HCT116 (cell line): ENCODE measurements around the gene IL17RD. TPM values are rescaled to one million over a fixed set of nuclear protein-coding genes. Genes with fewer than 3 reads are reported as not detected.

Source experiments
- ATAC-seq: fragments of 200-7000 bp; cut with Tn5 transposase; 2 replicates; pipeline ENCODE4 v1.9.1; 2020; ENCODE audit warnings: mild to moderate bottlenecking, moderate library complexity
- BruUV-seq: library from RNA; stranded (reverse); fragments of 400-500 nt; replicated peaks from 2 replicates; lab custom pipeline; 2021; lab: Mats Ljungman, UMichigan
- CTCF ChIA-PET: fragments of 300-600 bp; sonication (Branson Sonifier 250); formaldehyde crosslinking; loops from one replicate; lab custom pipeline; 2021; ENCODE audit warnings: antibody characterized with exemption; lab: Charles Lee
- POLR2A ChIA-PET: fragments of 300-600, 350-600 bp; sonication (Branson Sonifier 250); formaldehyde crosslinking; loops from one replicate; lab custom pipeline; 2021; ENCODE audit warnings: antibody characterized with exemption; lab: Charles Lee
- RAD21 ChIA-PET, 2 experiments: fragments of 300-600 bp; sonication (Branson Sonifier 250); formaldehyde crosslinking; loops; one replicate each; lab custom pipeline; 2023; ENCODE audit warnings: low total read pairs in 2 of 2; ENCODE audit not compliant: uncharacterized antibody in 2 of 2, unreplicated experiment in 2 of 2, low non-redundant PET in 1 of 2; lab: Charles Lee
- DNase-seq: peaks from one replicate; pipeline ENCODE4 v3.0.0-alpha.2; 2010; ENCODE audit warnings: low read depth, low spot score
- H2AFZ ChIP-seq: fragments of 200-600 bp; shearing (Covaris generic), sonication (generic); 2 replicates; pipeline ENCODE4 v1.6.1; 2017; ENCODE audit warnings: low read depth, mixed run types, mixed read lengths, antibody characterized with exemption, low read length; ENCODE audit not compliant: poor library complexity, severe bottlenecking
- H3K27ac ChIP-seq: 2 replicates; pipeline ENCODE4 v1.5.1; 2012; ENCODE audit warnings: low read depth, low read length
- H3K27me3 ChIP-seq: fragments of 200-600 bp; sonication (generic); 2 replicates; pipeline ENCODE4 v1.6.1; 2016; ENCODE audit warnings: mixed run types, low read length, mixed read lengths; ENCODE audit not compliant: insufficient read depth
- H3K36me3 ChIP-seq, 2 experiments: fragments of 200-500 bp in 1 of 2; fragments of 200-600 bp in 1 of 2; sonication (Bioruptor generic) in 1 of 2; sonication (generic) in 1 of 2; 2 replicates each; pipeline versions ENCODE4 v1.5.1 to v1.6.1; 2014 to 2016; ENCODE audit warnings: low read length in 2 of 2, inconsistent platforms in 1 of 2, mixed read lengths in 1 of 2, mixed run types in 1 of 2; ENCODE audit not compliant: insufficient read depth in 2 of 2, control insufficient read depth in 1 of 2
- H3K4me1 ChIP-seq, 2 experiments: fragments of 200-600 bp in 1 of 2; sonication (generic) in 1 of 2; 2 replicates each; pipeline versions ENCODE4 v1.5.1 to v1.6.1; 2012 to 2017; ENCODE audit warnings: low read length in 2 of 2, inconsistent platforms in 1 of 2, mild to moderate bottlenecking in 1 of 2, mixed read lengths in 1 of 2, mixed run types in 1 of 2, moderate library complexity in 1 of 2; ENCODE audit not compliant: insufficient read depth in 2 of 2, control insufficient read depth in 1 of 2
- H3K4me2 ChIP-seq: fragments of 200-600 bp; sonication (generic); 2 replicates; pipeline ENCODE4 v1.6.1; 2017; ENCODE audit warnings: mixed run types, low read length, mixed read lengths
- H3K4me3 ChIP-seq, 2 experiments: fragments of 200-600 bp in 1 of 2; sonication (generic) in 1 of 2; replicated peaks in 1 of 2; 2 replicates each; pipeline ENCODE4 v1.5.1; 2011 to 2016; ENCODE audit warnings: low read length in 2 of 2, control low read depth in 1 of 2, low read depth in 1 of 2, mild to moderate bottlenecking in 1 of 2, mixed read lengths in 1 of 2, mixed run types in 1 of 2
- H3K79me2 ChIP-seq: fragments of 200-600 bp; sonication (generic); 2 replicates; pipeline ENCODE4 v1.6.1; 2017; ENCODE audit warnings: mild to moderate bottlenecking, mixed run types, low read length, moderate library complexity, mixed read lengths; ENCODE audit not compliant: insufficient read depth
- H3K9ac ChIP-seq: fragments of 200-600 bp; sonication (generic); 2 replicates; pipeline ENCODE4 v1.6.1; 2016; ENCODE audit warnings: low read length, mixed read lengths
- H3K9me2 ChIP-seq: fragments of 200-600 bp; sonication (generic), shearing (Covaris generic); 2 replicates; pipeline ENCODE4 v1.6.1; 2017; ENCODE audit warnings: mixed run types, mild to moderate bottlenecking, moderate library complexity; ENCODE audit not compliant: insufficient read depth
- H3K9me3 ChIP-seq, 2 experiments: fragments of 200-500 bp in 1 of 2; fragments of 200-600 bp in 1 of 2; sonication (Bioruptor generic) in 1 of 2; sonication (generic) in 1 of 2; 2 replicates each; pipeline ENCODE4 v1.6.1; 2014 to 2017; ENCODE audit warnings: low read length in 2 of 2, mixed read lengths in 2 of 2, inconsistent platforms in 1 of 2, low read depth in 1 of 2, mild to moderate bottlenecking in 1 of 2, mixed run types in 1 of 2, moderate library complexity in 1 of 2; ENCODE audit not compliant: control insufficient read depth in 1 of 2, insufficient read depth in 1 of 2
- H4K20me1 ChIP-seq: fragments of 200-600 bp; sonication (generic), shearing (Covaris generic); 2 replicates; pipeline ENCODE4 v1.6.1; 2017; ENCODE audit warnings: mixed run types, mild to moderate bottlenecking, moderate library complexity; ENCODE audit not compliant: insufficient read depth
- EGR1 ChIP-seq: IDR thresholded peaks from 2 replicates; pipeline ENCODE4 v1.6.1; 2012; ENCODE audit warnings: low read depth
- ELF1 ChIP-seq: IDR thresholded peaks from 2 replicates; pipeline ENCODE4 v1.6.1; 2012; ENCODE audit warnings: low read depth, borderline replicate concordance
- EZH2 ChIP-seq: fragments of 200-600 bp; sonication (generic); IDR thresholded peaks from 2 replicates; pipeline ENCODE4 v1.6.1; 2017; ENCODE audit warnings: antibody characterized with exemption, mixed run types
- EZH2phosphoT487 ChIP-seq: fragments of 200-600 bp; IDR thresholded peaks from 2 replicates; pipeline ENCODE4 v1.6.1; 2018; ENCODE audit warnings: antibody characterized with exemption, borderline replicate concordance
- FOSL1 ChIP-seq: IDR thresholded peaks from 2 replicates; pipeline ENCODE4 v1.6.1; 2012; ENCODE audit warnings: low read depth
- JUND ChIP-seq: IDR thresholded peaks from 2 replicates; pipeline ENCODE4 v1.6.1; 2012
- SP1 ChIP-seq: IDR thresholded peaks from 2 replicates; pipeline ENCODE4 v1.6.1; 2012; ENCODE audit warnings: low read depth
- SRF ChIP-seq: IDR thresholded peaks from 2 replicates; pipeline ENCODE4 v1.6.1; 2012; ENCODE audit warnings: low read depth
- ZFX ChIP-seq: fragments of 450-650 bp; IDR thresholded peaks from 2 replicates; pipeline ENCODE4 v1.6.1; 2017
- ZNF274 ChIP-seq: fragments of 200-500 bp; sonication (Bioruptor generic); IDR thresholded peaks from 2 replicates; pipeline ENCODE4 v1.6.1; 2014; ENCODE audit warnings: mild to moderate bottlenecking, low read depth, low read length, inconsistent platforms
- intact Hi-C: fragments of 100-400 bp; cut with micrococcal nuclease; formaldehyde crosslinking; loops from 2 replicates; pipeline ENCODE4 v1.10.0; 2022
- total RNA-seq: library from RNA; stranded (reverse); gene quantifications from one replicate; pipeline ENCODE4 v1.2.1, GENCODE V29; 2021; ENCODE audit not compliant: unreplicated experiment
- TF ChIP-seq, protein P1 (sequence below): IDR thresholded peaks from 2 replicates; pipeline ENCODE4 v1.6.1; 2012
- TF ChIP-seq, protein P2 (sequence below): IDR thresholded peaks from 2 replicates; pipeline ENCODE4 v1.6.1; 2012; ENCODE audit warnings: low read depth
- TF ChIP-seq, protein P3 (sequence below): IDR thresholded peaks from 2 replicates; pipeline ENCODE4 v1.6.1; 2012
- TF ChIP-seq, protein P4 (sequence below): IDR thresholded peaks from 2 replicates; pipeline ENCODE4 v1.6.1; 2011; ENCODE audit warnings: mild to moderate bottlenecking, low read length, moderate library complexity; ENCODE audit not compliant: insufficient replicate concordance; ENCODE audit errors: extremely low read depth

The IL17RD gene
- total RNA-seq, 1 experiment from 2014 or later: 12.3 TPM

DNA sequence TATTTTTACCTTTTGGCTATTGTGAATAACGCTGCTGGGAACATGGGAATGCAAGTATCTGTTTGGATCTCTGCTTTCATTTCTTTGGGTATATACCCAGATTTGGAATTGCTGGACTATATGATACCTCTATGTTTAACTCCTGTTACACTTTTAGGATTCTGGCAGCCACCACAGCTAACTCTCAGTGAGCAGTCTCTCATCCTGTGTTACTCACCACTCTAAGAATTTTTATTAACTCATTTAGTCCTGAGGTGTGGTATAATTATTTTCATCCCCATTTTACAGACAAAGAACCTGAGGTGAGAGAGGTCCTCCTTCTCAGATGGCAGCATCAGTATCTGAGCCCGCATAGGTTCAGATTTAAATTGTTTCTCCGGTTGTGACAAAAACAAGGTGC is 103.6 kb downstream of the IL17RD start:
- Histone ChIP-seq H3K9ac (peak overlapping the region; percentile 64), H3K36me3 (no peaks in the 10 kb centered on the region), H3K9me3 (no peaks in the 10 kb centered on the region), H3K27me3 (no peaks in the 10 kb centered on the region), H3K9me2 (no peaks in the 10 kb centered on the region), H4K20me1 (no peaks in the 10 kb centered on the region), H3K4me1 (peaks cover 58 to 90% of the 10 kb centered on the region in 2 experiments), H3K4me2 (peak overlapping the region; percentile 85), H3K79me2 (peaks cover 30% of the 10 kb centered on the region), H3K4me3 (peak overlapping the region in 1 of 2 experiments; percentile 54; a peak in 2 of 4 replicates), H3K27ac (peak overlapping the region; percentile 81), H2AFZ (no peak overlapping the region)
- intact Hi-C loops: loop anchor here (2.0 kb wide), 2 partner anchors 17 to 55 kb away; no protein-coding TSS in a partner anchor
- ChIA-PET POLR2A (no interaction called here), RAD21 (no interaction called here), CTCF (no interaction called here)
- DNase-seq: no peak
- no peak for TF ChIP-seq FOSL1
- TF ChIP-seq, protein P1, sequence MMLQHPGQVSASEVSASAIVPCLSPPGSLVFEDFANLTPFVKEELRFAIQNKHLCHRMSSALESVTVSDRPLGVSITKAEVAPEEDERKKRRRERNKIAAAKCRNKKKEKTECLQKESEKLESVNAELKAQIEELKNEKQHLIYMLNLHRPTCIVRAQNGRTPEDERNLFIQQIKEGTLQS: no peak
- TF ChIP-seq, protein P2, sequence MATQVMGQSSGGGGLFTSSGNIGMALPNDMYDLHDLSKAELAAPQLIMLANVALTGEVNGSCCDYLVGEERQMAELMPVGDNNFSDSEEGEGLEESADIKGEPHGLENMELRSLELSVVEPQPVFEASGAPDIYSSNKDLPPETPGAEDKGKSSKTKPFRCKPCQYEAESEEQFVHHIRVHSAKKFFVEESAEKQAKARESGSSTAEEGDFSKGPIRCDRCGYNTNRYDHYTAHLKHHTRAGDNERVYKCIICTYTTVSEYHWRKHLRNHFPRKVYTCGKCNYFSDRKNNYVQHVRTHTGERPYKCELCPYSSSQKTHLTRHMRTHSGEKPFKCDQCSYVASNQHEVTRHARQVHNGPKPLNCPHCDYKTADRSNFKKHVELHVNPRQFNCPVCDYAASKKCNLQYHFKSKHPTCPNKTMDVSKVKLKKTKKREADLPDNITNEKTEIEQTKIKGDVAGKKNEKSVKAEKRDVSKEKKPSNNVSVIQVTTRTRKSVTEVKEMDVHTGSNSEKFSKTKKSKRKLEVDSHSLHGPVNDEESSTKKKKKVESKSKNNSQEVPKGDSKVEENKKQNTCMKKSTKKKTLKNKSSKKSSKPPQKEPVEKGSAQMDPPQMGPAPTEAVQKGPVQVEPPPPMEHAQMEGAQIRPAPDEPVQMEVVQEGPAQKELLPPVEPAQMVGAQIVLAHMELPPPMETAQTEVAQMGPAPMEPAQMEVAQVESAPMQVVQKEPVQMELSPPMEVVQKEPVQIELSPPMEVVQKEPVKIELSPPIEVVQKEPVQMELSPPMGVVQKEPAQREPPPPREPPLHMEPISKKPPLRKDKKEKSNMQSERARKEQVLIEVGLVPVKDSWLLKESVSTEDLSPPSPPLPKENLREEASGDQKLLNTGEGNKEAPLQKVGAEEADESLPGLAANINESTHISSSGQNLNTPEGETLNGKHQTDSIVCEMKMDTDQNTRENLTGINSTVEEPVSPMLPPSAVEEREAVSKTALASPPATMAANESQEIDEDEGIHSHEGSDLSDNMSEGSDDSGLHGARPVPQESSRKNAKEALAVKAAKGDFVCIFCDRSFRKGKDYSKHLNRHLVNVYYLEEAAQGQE: no peak
- no peak for TF ChIP-seq ZNF274
- no peak for TF ChIP-seq EZH2phosphoT487
- no peak for TF ChIP-seq SRF
- no peak for TF ChIP-seq SP1
- no peak for TF ChIP-seq EZH2
- TF ChIP-seq, protein P3, sequence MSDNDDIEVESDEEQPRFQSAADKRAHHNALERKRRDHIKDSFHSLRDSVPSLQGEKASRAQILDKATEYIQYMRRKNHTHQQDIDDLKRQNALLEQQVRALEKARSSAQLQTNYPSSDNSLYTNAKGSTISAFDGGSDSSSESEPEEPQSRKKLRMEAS: no peak
- TF ChIP-seq EGR1: no peak
- no peak for TF ChIP-seq JUND
- TF ChIP-seq ZFX: no peak
- no peak for TF ChIP-seq ELF1
- TF ChIP-seq, protein P4, sequence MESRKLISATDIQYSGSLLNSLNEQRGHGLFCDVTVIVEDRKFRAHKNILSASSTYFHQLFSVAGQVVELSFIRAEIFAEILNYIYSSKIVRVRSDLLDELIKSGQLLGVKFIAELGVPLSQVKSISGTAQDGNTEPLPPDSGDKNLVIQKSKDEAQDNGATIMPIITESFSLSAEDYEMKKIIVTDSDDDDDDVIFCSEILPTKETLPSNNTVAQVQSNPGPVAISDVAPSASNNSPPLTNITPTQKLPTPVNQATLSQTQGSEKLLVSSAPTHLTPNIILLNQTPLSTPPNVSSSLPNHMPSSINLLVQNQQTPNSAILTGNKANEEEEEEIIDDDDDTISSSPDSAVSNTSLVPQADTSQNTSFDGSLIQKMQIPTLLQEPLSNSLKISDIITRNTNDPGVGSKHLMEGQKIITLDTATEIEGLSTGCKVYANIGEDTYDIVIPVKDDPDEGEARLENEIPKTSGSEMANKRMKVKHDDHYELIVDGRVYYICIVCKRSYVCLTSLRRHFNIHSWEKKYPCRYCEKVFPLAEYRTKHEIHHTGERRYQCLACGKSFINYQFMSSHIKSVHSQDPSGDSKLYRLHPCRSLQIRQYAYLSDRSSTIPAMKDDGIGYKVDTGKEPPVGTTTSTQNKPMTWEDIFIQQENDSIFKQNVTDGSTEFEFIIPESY: no peak
- no peak for ATAC-seq
- BruUV-seq: no TSS peak
